A549 (cell line): ENCODE measurements around the gene IGSF9B. TPM values are rescaled to one million over a fixed set of nuclear protein-coding genes. Genes with fewer than 3 reads are reported as not detected.

Experiments used
- ATAC-seq, 2 experiments: fragments of 200-7000 bp in 1 of 2; fragments of >200 bp in 1 of 2; cut with Nextera tagmentation in 1 of 2; cut with Tn5 transposase in 1 of 2; 3 replicates each; pipeline versions ENCODE4 v1.8.0 to v1.9.1; 2018 to 2020; ENCODE audit warnings: mild to moderate bottlenecking in 1 of 2, moderate library complexity in 1 of 2
- CTCF ChIA-PET: fragments of 300-600 bp; sonication (Branson Sonifier 250); formaldehyde crosslinking; extraction: SDS; loops from one replicate; lab custom pipeline; 2021; ENCODE audit warnings: antibody characterized with exemption, inconsistent platforms; lab: Yijun Ruan, JAX
- POLR2A ChIA-PET: fragments of 350-600 bp; formaldehyde crosslinking; extraction: SDS; loops from one replicate; lab custom pipeline; 2021; ENCODE audit warnings: antibody characterized with exemption, inconsistent platforms; lab: Yijun Ruan, JAX
- DNase-seq, 2 experiments: peaks; one replicate each; pipeline versions ENCODE4 v3.0.0 to v3.0.0-alpha.2; 2011 to 2016; ENCODE audit warnings: low read depth in 1 of 2, low spot score in 1 of 2
- FAIRE-seq: peaks from 2 replicates; lab custom pipeline; 2011; peaks lifted over from hg19 to GRCh38; lab: Jason Lieb, UNC
- H3K27ac ChIP-seq, 2 experiments: fragments of >200 bp; sonication (Bioruptor Twin); formaldehyde crosslinking; 3 replicates each; pipeline ENCODE4 v1.5.1; 2016 to 2017
- H3K4me1 ChIP-seq: fragments of >200 bp; sonication (Bioruptor Twin); formaldehyde crosslinking; 3 replicates; pipeline ENCODE4 v1.6.1; 2016
- H3K4me2 ChIP-seq: fragments of >200 bp; sonication (Bioruptor Twin); formaldehyde crosslinking; 3 replicates; pipeline ENCODE4 v1.6.1; 2016
- H3K4me3 ChIP-seq: fragments of >200 bp; sonication (Bioruptor Twin); formaldehyde crosslinking; 3 replicates; pipeline ENCODE4 v1.5.1; 2016
- H3K9me3 ChIP-seq: fragments of >200 bp; sonication (Bioruptor Twin); formaldehyde crosslinking; 3 replicates; pipeline ENCODE4 v1.6.1; 2016
- CBX2 ChIP-seq: fragments of 200-600 bp; sonication (generic); IDR thresholded peaks from 2 replicates; pipeline ENCODE4 v1.6.1; 2016; ENCODE audit warnings: low read depth, mild to moderate bottlenecking, borderline replicate concordance
- CHD4 ChIP-seq: fragments of 200-600 bp; sonication (generic); IDR thresholded peaks from 2 replicates; pipeline ENCODE4 v1.6.1; 2016; ENCODE audit warnings: antibody characterized with exemption, mild to moderate bottlenecking, borderline replicate concordance
- EP300 ChIP-seq, 2 experiments: fragments of >200 bp; sonication (Bioruptor Twin); formaldehyde crosslinking; IDR thresholded peaks; 2 replicates in 1 of 2; 3 replicates in 1 of 2; pipeline ENCODE4 v1.6.1; 2016 to 2017
- ESRRA ChIP-seq: fragments of 150-350 bp; IDR thresholded peaks from 2 replicates; pipeline ENCODE4 v1.6.1; 2014; ENCODE audit warnings: mild to moderate bottlenecking, low read length, borderline replicate concordance
- HEYL ChIP-seq: fragments of 250-450 bp; sonication (Bioruptor Pico); IDR thresholded peaks from 2 replicates; pipeline ENCODE4 v1.8.0; 2021; ENCODE audit warnings: mild to moderate bottlenecking, moderate library complexity
- JUN ChIP-seq, 2 experiments: fragments of >200 bp; sonication (Bioruptor Twin); formaldehyde crosslinking; IDR thresholded peaks; 2 replicates in 1 of 2; 3 replicates in 1 of 2; pipeline ENCODE4 v1.6.1; 2016 to 2017
- KDM1A ChIP-seq: fragments of 200-600 bp; sonication (generic); IDR thresholded peaks from 2 replicates; pipeline ENCODE4 v1.6.1; 2016; ENCODE audit warnings: low read depth, mild to moderate bottlenecking
- KDM5A ChIP-seq: fragments of 200-600 bp; sonication (generic); IDR thresholded peaks from 2 replicates; pipeline ENCODE4 v1.6.1; 2016; ENCODE audit warnings: antibody characterized with exemption, mild to moderate bottlenecking
- MAZ ChIP-seq: fragments of 150-350 bp; IDR thresholded peaks from 2 replicates; pipeline ENCODE4 v1.6.1; 2014; ENCODE audit warnings: antibody characterized with exemption, low read depth, low read length, borderline replicate concordance
- NPAS2 ChIP-seq: fragments of 250-450 bp; sonication (Bioruptor Pico); IDR thresholded peaks from 2 replicates; pipeline ENCODE4 v1.8.0; 2022; ENCODE audit warnings: mild to moderate bottlenecking, moderate library complexity, borderline replicate concordance
- POLR2AphosphoS2 ChIP-seq: conservative IDR thresholded peaks from 2 replicates; pipeline ENCODE4 v1.6.1; 2012; ENCODE audit warnings: low read length, improper control_type of control experiment, inconsistent platforms
- RAD21 ChIP-seq, 2 experiments: fragments of >200 bp in 1 of 2; sonication (Bioruptor Twin) in 1 of 2; formaldehyde crosslinking in 1 of 2; IDR thresholded peaks in 1 of 2; conservative IDR thresholded peaks in 1 of 2; 2 replicates in 1 of 2; 3 replicates in 1 of 2; pipeline ENCODE4 v1.6.1; 2012 to 2018; ENCODE audit warnings: inconsistent platforms in 1 of 2
- RCOR1 ChIP-seq: fragments of 150-350 bp; IDR thresholded peaks from 2 replicates; pipeline ENCODE4 v1.6.1; 2014; ENCODE audit warnings: antibody characterized with exemption, low read length, low read depth
- RFX5 ChIP-seq: fragments of 450-650 bp; IDR thresholded peaks from 2 replicates; pipeline ENCODE4 v1.7.1; 2014; ENCODE audit warnings: antibody characterized with exemption, mild to moderate bottlenecking, moderate library complexity
- RNF2 ChIP-seq: fragments of 200-600 bp; sonication (generic); IDR thresholded peaks from 2 replicates; pipeline ENCODE4 v1.6.1; 2016; ENCODE audit warnings: low read depth, mild to moderate bottlenecking, antibody characterized with exemption, moderate library complexity, borderline replicate concordance
- TFCP2L1 ChIP-seq: fragments of 250-450 bp; sonication (Bioruptor Pico); IDR thresholded peaks from 2 replicates; pipeline ENCODE4 v1.5.0; 2021; ENCODE audit warnings: mild to moderate bottlenecking
- ZC3H11A ChIP-seq: fragments of 450-650 bp; IDR thresholded peaks from 2 replicates; pipeline ENCODE4 v1.6.1; 2014; ENCODE audit warnings: antibody characterized with exemption, mild to moderate bottlenecking
- ZNF302 ChIP-seq: fragments of 250-450 bp; sonication (Bioruptor Pico); IDR thresholded peaks from 2 replicates; pipeline ENCODE4 v1.9.0; 2021; ENCODE audit warnings: inconsistent platforms, mild to moderate bottlenecking, moderate library complexity
- ZSCAN20 ChIP-seq: fragments of 250-450 bp; sonication (Bioruptor Pico); IDR thresholded peaks from 2 replicates; pipeline ENCODE4 v1.8.0; 2022; ENCODE audit warnings: mild to moderate bottlenecking, moderate library complexity
- WGBS: methylation state at CpG from one replicate; pipeline ENCODE4 v1.1.6; 2017; ENCODE audit errors: missing lambda C conversion rate; 5-methylcytosine and 5-hydroxymethylcytosine counted together
- polyA plus RNA-seq, 4 experiments: library from polyadenylated mRNA; depleted of rRNA in 3 of 4; stranded (reverse); fragments of >200 nt; fragmentation: RNase III in 1 of 4; extraction: RNeasy Plus Mini Kit Qiagen cat#74134 plus additional on column Dnase treatment in 1 of 4; gene quantifications; 2 replicates in 3 of 4; 3 replicates in 1 of 4; pipeline ENCODE4 v1.2.3, GENCODE V29; 2011 to 2017
- TF ChIP-seq, protein P1 (sequence below): fragments of 250-450 bp; sonication (Bioruptor Pico); IDR thresholded peaks from 2 replicates; pipeline ENCODE4 v1.5.0; 2020; ENCODE audit warnings: low read depth, mild to moderate bottlenecking, moderate library complexity
- TF ChIP-seq, protein P2 (sequence below): fragments of >200 bp; sonication (Bioruptor Twin); formaldehyde crosslinking; IDR thresholded peaks from 2 replicates; pipeline ENCODE4 v1.6.1; 2016
- TF ChIP-seq, protein P3 (sequence below): IDR thresholded peaks from 2 replicates; pipeline ENCODE4 v1.6.1; 2012; ENCODE audit warnings: low read depth, borderline replicate concordance
- TF ChIP-seq, protein P4 (sequence below): fragments of 250-450 bp; sonication (Bioruptor Pico); IDR thresholded peaks from 2 replicates; pipeline ENCODE4 v1.5.0; 2021; ENCODE audit warnings: mild to moderate bottlenecking, moderate library complexity, borderline replicate concordance

Gene IGSF9B
- polyA plus RNA-seq, 2 of the 4 experiments (the other 2 are of a cell fraction) = 0.41 to 0.61 TPM

DNA sequence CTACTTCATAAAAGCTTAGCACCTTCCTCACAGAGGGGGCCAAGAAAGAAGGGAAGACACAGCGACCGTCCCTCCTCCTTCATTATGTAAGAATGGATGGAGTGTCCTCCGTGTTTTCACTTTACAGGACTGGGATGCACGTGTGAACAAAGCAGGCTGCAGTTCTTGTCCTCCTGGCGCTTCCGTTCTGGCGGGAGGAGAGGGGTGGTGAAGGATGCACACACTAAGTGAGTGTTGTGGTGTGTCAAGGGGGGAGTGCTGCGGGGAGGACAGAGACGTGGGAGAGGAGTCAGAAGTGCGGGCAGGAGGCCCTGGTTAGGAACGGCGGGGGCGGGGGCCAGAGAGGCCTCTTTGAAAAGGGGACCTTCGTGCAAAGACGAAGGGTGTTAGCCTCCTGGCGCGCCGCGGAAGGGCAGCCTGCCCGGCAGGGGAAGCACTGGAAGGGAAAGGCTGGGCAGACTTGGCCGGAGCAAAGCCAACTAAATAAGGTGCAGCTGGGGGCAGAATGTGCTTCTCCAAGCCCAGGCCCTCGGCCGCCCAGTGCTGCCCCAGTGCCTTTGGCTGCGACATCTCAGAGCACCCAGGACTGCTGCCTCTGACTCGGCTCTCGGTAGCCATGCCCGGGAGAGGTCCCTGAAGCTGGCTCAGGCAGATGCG, 27.0 kb upstream of the IGSF9B start:
- no peak for ATAC-seq
- CTCF ChIA-PET = no interaction called here

DNA sequence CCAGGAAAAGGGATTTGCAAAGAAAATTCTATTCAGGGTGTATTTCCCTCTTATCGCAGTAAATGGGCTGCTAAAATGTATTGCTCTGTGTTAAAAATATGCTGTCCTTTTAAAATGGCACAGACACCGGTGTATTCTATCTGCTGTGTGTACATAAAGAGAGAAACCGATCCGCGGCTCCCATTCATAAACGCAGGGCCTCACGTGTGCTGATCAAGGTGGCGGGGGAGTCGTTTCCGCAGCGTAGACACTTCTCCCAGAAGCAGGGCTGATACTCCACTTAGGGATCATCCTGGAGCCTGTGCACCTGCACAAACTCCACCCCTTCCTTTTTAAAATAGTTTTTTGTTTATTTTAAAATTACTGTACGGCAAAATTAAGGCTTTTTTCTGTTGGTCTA, 26.1 kb upstream of the IGSF9B start:
- Histone ChIP-seq H3K4me3 (no peak overlapping the region), H3K27ac (no peak overlapping the region), H3K9me3 (no peaks in the 10 kb centered on the region), H3K4me2 (no peak overlapping the region), H3K4me1 (no peaks in the 10 kb centered on the region)
- WGBS = 68% methylated on average over 12 of the region's 12 CpGs
- DNase-seq (no peak), ATAC-seq (no peak), FAIRE-seq (no peak)
- ChIA-PET POLR2A (no interaction called here), CTCF (no interaction called here)
- TF ChIP-seq CBX2 = no peak
- TF ChIP-seq KDM1A = no peak
- no peak for TF ChIP-seq CHD4
- no peak for TF ChIP-seq POLR2AphosphoS2
- TF ChIP-seq, protein P1, sequence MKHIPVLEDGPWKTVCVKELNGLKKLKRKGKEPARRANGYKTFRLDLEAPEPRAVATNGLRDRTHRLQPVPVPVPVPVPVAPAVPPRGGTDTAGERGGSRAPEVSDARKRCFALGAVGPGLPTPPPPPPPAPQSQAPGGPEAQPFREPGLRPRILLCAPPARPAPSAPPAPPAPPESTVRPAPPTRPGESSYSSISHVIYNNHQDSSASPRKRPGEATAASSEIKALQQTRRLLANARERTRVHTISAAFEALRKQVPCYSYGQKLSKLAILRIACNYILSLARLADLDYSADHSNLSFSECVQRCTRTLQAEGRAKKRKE (CRISPR knock-in tag) = no peak
- TF ChIP-seq, protein P2, sequence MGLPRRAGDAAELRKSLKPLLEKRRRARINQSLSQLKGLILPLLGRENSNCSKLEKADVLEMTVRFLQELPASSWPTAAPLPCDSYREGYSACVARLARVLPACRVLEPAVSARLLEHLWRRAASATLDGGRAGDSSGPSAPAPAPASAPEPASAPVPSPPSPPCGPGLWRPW = no peak
- TF ChIP-seq, protein P3, sequence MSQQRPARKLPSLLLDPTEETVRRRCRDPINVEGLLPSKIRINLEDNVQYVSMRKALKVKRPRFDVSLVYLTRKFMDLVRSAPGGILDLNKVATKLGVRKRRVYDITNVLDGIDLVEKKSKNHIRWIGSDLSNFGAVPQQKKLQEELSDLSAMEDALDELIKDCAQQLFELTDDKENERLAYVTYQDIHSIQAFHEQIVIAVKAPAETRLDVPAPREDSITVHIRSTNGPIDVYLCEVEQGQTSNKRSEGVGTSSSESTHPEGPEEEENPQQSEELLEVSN = no peak
- TF ChIP-seq TFCP2L1 (CRISPR knock-in tag) = no peak
- no peak for TF ChIP-seq KDM5A

More for the DNA sequence above, 27.0 kb upstream of the IGSF9B start:
- no peak overlapping the region for H3K4me3 ChIP-seq
- POLR2A ChIA-PET = no interaction called here
- FAIRE-seq (no peak), DNase-seq (no peak)
- H3K27ac ChIP-seq = no peak overlapping the region
- no peak for TF ChIP-seq NPAS2
- TF ChIP-seq RFX5 = no peak
- no peaks in the 10 kb centered on the region for H3K9me3 ChIP-seq
- H3K4me1 ChIP-seq = no peaks in the 10 kb centered on the region
- WGBS = 64% methylated on average over 20 of the region's 28 CpGs
- no peak overlapping the region for H3K4me2 ChIP-seq

DNA sequence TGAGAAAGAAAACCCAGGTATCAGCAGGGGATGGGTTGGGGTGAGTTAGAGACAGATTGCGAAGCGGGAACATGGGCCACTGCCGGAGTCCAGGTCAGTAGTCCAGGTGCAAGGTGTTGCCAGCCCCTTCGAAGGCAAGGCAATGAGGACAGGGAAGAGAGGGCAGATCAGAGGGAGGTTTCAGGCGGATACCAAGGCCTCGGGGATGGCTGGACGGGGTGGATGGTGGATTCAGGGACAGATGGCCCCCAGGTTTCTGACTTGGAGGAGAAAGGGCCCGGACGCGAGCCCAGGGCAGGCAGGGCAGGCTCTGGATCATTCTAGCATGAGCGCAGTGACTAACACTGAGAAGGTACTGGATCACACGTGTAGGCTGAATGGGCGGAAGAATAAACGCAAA, 25.4 kb upstream of the IGSF9B start:
- Histone ChIP-seq H3K27ac (no peak overlapping the region), H3K4me2 (no peak overlapping the region), H3K4me1 (no peaks in the 10 kb centered on the region), H3K9me3 (no peaks in the 10 kb centered on the region), H3K4me3 (no peak overlapping the region)
- ATAC-seq (no peak), DNase-seq (no peak), FAIRE-seq (no peak)
- ChIA-PET CTCF (no interaction called here), POLR2A (no interaction called here)
- TF ChIP-seq EP300 (IDR thresholded peaks at IDR 0.05) = no peak
- TF ChIP-seq KDM1A = no peak
- TF ChIP-seq RCOR1 = no peak
- TF ChIP-seq ZSCAN20 = no peak
- no peak for TF ChIP-seq ESRRA
- TF ChIP-seq ZNF302 (CRISPR knock-in tag) = no peak
- WGBS = 38% methylated on average over 14 of the region's 14 CpGs

DNA sequence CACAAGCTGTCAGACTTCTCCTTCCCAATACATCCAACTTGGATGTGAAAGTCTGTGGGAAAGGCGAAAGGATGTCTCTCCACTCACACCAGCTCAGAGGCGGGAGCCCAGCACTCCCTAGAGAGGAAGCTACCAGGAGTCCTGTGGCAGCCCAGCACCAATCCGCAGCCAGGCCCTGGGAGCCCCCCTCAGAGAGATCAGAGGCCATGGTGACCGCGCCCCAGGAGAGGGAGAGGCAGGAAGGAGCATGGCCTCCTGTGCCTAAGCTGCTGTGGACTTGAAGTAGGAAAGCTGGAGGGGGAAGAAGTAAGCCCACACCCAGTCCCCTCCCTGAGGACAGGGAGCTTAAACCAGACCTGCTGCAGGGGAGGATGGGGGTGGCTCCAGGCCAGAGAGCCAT, 24.4 kb upstream of the IGSF9B start:
- Histone ChIP-seq H3K27ac (no peak overlapping the region), H3K4me3 (no peak overlapping the region), H3K4me2 (no peak overlapping the region), H3K4me1 (no peaks in the 10 kb centered on the region), H3K9me3 (no peaks in the 10 kb centered on the region)
- WGBS = 19% methylated on average over 4 of the region's 5 CpGs
- ChIA-PET POLR2A (no interaction called here), CTCF (interaction anchor here (1.3 kb wide), 1 partner anchor 9 kb away, joined by 3 read pairs; no protein-coding TSS in a partner anchor)
- ATAC-seq (no peak), DNase-seq (no peak), FAIRE-seq (no peak)
- no peak for TF ChIP-seq HEYL (CRISPR knock-in tag)
- TF ChIP-seq ZC3H11A = no peak
- TF ChIP-seq RNF2 = no peak
- TF ChIP-seq RAD21 (conservative IDR thresholded peaks at IDR 0.05 in 1 of 2, IDR thresholded peaks at IDR 0.05 in 1 of 2) = no peak
- TF ChIP-seq, protein P3 = no peak
- TF ChIP-seq JUN (IDR thresholded peaks at IDR 0.05) = no peak
- TF ChIP-seq POLR2AphosphoS2 = no peak
- TF ChIP-seq ZNF302 (CRISPR knock-in tag) = no peak
- TF ChIP-seq MAZ = no peak
- TF ChIP-seq, protein P4, sequence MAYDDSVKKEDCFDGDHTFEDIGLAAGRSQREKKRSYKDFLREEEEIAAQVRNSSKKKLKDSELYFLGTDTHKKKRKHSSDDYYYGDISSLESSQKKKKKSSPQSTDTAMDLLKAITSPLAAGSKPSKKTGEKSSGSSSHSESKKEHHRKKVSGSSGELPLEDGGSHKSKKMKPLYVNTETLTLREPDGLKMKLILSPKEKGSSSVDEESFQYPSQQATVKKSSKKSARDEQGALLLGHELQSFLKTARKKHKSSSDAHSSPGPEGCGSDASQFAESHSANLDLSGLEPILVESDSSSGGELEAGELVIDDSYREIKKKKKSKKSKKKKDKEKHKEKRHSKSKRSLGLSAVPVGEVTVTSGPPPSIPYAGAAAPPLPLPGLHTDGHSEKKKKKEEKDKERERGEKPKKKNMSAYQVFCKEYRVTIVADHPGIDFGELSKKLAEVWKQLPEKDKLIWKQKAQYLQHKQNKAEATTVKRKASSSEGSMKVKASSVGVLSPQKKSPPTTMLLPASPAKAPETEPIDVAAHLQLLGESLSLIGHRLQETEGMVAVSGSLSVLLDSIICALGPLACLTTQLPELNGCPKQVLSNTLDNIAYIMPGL (CRISPR knock-in tag) = no peak
